ENCODE results near the gene CFAP410. TPM values are rescaled to one million over a fixed set of nuclear protein-coding genes. Genes with fewer than 3 reads are reported as not detected.

CFAP410 gene
- polyA plus RNA-seq, 3 donors: 14.9 to 38.7 (median 31.9) TPM

DNA sequence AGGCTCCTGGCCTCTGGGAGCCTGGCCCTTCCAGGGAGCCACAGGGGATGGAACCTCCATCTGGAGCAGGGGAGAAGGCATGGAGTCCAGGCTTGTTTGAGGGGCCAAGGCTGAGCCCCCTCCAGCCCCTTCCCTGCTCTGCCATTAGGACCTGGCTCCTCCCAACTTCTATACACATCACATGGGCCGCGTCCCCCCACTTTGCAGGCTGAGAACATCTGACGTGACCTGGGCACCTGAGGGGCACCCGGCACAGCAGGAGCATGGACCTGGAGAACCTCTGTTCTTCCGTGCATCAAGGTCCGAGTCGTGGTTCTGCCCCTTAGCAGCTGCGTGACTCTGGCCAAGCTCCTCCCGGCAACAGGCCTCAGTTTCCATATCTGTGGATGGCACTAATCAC is 57.4 kb downstream of the CFAP410 start:
- DNase-seq (ENCODE audit: extremely low read depth in 1 of 11, low read depth in 9 of 11, low spot score in 4 of 11): no peak

DNA sequence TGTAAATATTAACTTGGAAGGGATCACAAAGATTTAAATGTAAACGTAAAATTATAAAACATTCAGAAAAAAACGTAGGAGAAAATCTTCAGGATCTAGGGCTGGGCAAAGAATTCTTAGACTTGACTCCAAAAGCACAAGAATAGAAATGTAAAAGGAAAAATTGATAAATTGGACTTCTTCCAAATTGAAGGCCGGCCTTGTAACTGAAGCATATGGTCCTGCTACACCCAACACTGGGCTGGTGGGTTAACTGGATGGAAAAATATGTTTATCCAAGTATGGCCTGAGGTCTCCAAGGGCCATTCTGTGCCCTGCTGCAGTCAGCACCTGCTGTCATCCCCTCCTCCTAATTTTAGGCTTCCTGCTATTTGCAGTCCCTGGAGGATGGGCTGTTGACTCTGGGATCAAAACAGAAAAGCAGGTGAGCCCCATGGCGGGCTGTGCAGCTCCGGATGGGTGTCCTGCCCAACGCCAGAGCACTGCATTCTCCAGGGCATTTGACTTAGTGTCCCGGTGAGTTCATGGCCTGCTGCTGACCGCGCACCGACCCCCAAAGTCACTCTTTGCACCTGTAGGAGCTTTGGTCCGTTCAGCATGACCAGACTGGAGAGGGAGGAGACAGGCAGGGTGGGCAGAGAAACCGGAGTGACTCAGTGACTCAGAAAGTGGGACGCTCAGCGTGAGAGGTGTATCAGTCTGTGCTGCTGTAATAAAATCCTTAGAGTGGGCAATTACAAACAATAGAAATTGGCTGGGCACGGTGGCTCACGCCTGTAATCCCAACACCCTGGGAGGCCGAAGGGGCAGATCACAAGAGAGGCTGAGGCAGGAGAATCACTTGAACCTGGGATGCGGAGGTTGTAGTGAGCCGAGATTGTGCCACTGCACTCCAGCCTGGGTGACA is 59.6 kb downstream of the CFAP410 start:
- DNase-seq (ENCODE audit: extremely low read depth in 1 of 11, low read depth in 9 of 11, low spot score in 4 of 11): no peak

Other genes with a start within 250 kb of the CFAP410 start
- gene PWP2, start 232.0 kb downstream of the CFAP410 start, polyA plus RNA-seq (ENCODE audit: insufficient read length in 3 of 3): 10 to 100 TPM in 2 of 3 donors, 1 to 10 TPM in 1; 3.6 to 14.2 (median 11.6) TPM
- 100 to 1,000 TPM in 1 of 3 donors, 10 to 100 TPM in 2; 21.0 to 102 (median 60.9) TPM for gene GATD3, start 205.7 kb downstream of the CFAP410 start, polyA plus RNA-seq (ENCODE audit: insufficient read length in 3 of 3)
- 10 to 100 TPM in 1 of 3 donors, 1 to 10 TPM in 2; 5.1 to 14.9 (median 8.4) TPM for gene ICOSLG, start 98.4 kb downstream of the CFAP410 start, polyA plus RNA-seq (ENCODE audit: insufficient read length in 3 of 3)
- not detected for gene DNMT3L, start 77.5 kb downstream of the CFAP410 start, polyA plus RNA-seq (ENCODE audit: insufficient read length in 3 of 3)
- gene AIRE, start 53.5 kb downstream of the CFAP410 start, polyA plus RNA-seq (ENCODE audit: insufficient read length in 3 of 3): under 1 TPM; 0.49 to 0.80 (median 0.50) TPM
- 100 to 1,000 TPM; 101 to 165 (median 162) TPM for gene PFKL, start 39.3 kb downstream of the CFAP410 start, polyA plus RNA-seq (ENCODE audit: insufficient read length in 3 of 3)
- 1 to 10 TPM in 2 of 3 donors, under 1 TPM in 1; 0.81 to 1.4 (median 1.2) TPM for gene TRPM2, start 14.2 kb upstream of the CFAP410 start, polyA plus RNA-seq (ENCODE audit: insufficient read length in 3 of 3)
- gene LRRC3, start 116.1 kb upstream of the CFAP410 start, polyA plus RNA-seq (ENCODE audit: insufficient read length in 3 of 3): 1 to 10 TPM; 4.1 to 6.0 (median 5.8) TPM
- not detected for gene KRTAP10-1, start 200.8 kb upstream of the CFAP410 start, polyA plus RNA-seq (ENCODE audit: insufficient read length in 3 of 3)
- not detected for gene KRTAP10-2, start 212.1 kb upstream of the CFAP410 start, polyA plus RNA-seq (ENCODE audit: insufficient read length in 3 of 3)
- not detected for gene KRTAP10-3, start 219.4 kb upstream of the CFAP410 start, polyA plus RNA-seq (ENCODE audit: insufficient read length in 3 of 3)
- not detected for gene KRTAP10-4, start 234.3 kb upstream of the CFAP410 start, polyA plus RNA-seq (ENCODE audit: insufficient read length in 3 of 3)
- gene KRTAP10-5, start 241.2 kb upstream of the CFAP410 start, polyA plus RNA-seq (ENCODE audit: insufficient read length in 3 of 3): not detected